ENCODE results near the gene BCL7A.
"Not testable (repeated sequence)": the region's sequence is repeated elsewhere in the genome, so short reads cannot be mapped to it uniquely, and the experiment has no call there.

Gene BCL7A

DNA sequence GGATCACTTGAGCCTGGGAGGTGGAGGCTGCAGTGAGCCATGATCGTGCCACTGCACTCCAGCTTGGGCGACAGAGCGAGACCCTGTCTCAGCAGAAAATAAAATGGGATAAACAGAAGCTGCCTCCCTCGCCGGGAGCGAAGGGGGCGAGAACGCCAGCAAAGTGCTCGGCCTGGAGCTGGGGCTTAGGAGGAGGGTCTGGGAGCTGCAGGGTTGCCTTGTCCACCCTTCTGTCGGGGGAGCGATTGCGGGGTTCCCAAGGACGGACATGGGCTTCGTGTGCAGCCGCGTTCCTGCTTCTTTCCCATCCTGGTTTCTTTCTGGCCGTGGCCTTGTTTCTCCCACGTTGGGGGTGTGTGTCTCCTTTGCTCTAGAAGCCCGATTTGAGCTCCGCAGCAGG, 29.0 kb downstream of the BCL7A start:
- TF ChIP-seq ZFX (IDR thresholded peaks at IDR 0.05; ENCODE audit: borderline replicate concordance), result no peak
- TF ChIP-seq, protein P1, sequence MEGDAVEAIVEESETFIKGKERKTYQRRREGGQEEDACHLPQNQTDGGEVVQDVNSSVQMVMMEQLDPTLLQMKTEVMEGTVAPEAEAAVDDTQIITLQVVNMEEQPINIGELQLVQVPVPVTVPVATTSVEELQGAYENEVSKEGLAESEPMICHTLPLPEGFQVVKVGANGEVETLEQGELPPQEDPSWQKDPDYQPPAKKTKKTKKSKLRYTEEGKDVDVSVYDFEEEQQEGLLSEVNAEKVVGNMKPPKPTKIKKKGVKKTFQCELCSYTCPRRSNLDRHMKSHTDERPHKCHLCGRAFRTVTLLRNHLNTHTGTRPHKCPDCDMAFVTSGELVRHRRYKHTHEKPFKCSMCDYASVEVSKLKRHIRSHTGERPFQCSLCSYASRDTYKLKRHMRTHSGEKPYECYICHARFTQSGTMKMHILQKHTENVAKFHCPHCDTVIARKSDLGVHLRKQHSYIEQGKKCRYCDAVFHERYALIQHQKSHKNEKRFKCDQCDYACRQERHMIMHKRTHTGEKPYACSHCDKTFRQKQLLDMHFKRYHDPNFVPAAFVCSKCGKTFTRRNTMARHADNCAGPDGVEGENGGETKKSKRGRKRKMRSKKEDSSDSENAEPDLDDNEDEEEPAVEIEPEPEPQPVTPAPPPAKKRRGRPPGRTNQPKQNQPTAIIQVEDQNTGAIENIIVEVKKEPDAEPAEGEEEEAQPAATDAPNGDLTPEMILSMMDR (IDR thresholded peaks at IDR 0.05), result no peak
- H3K27ac ChIP-seq, result no peak overlapping the region

DNA sequence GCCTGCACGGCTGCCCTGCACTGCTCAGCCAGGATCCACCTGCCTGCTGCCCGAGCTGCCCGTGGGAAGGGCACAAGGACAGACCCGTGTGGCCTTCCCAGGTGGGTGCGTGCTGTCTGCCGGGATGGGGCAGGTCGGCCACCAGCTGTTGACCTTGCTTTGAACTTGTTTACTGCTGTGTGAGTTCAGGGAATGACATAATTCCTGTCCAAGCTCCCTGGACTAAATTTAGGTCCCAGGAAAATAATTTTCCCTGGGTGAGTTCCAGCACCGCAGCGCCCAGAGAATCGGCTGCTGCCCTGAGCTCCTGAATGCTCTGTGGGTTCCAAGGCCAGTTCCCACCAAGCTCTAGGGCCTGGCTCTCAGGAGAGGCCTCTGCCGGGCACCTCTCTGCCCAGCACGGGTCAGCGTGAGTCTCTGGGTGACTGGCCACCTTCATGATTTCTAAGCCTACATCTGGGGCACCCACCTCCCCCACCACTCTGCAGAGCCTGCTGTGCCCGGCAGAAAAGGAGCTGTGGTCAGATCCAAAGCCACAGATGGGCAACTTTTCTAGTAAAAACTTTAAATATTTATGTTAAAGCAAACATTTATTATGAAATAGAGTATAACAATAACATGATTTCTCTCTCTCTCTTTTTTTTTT, 29.7 kb downstream of the BCL7A start:
- TF ChIP-seq, protein P1 (IDR thresholded peaks at IDR 0.05), result no peak
- no peak for TF ChIP-seq ZFX (IDR thresholded peaks at IDR 0.05; ENCODE audit: borderline replicate concordance)
- H3K27ac ChIP-seq, result no peak overlapping the region; the same call in 1 of the 2 replicates

DNA sequence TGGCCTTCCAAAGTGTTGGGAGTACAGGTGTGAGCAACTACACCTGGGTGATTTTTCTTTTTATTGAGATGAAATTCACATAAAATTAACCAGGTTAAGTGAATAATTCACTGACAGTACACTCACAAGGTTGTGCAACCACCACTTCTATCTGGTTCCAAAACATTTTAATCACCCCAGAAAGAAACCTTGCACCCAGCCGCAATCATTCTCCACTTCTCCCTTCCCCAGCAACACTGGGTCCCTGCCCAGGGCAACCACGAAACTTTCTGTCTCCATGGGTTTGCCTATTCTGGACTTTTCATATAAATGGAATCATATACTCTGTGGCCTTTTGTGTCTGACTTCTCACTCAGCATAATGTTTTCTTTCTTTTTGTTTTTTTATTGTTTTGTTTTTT, 30.6 kb downstream of the BCL7A start:
- H3K27ac ChIP-seq, result no peak overlapping the region
- TF ChIP-seq, protein P1 (IDR thresholded peaks at IDR 0.05), result no peak
- no peak for TF ChIP-seq ZFX (IDR thresholded peaks at IDR 0.05; ENCODE audit: borderline replicate concordance)

DNA sequence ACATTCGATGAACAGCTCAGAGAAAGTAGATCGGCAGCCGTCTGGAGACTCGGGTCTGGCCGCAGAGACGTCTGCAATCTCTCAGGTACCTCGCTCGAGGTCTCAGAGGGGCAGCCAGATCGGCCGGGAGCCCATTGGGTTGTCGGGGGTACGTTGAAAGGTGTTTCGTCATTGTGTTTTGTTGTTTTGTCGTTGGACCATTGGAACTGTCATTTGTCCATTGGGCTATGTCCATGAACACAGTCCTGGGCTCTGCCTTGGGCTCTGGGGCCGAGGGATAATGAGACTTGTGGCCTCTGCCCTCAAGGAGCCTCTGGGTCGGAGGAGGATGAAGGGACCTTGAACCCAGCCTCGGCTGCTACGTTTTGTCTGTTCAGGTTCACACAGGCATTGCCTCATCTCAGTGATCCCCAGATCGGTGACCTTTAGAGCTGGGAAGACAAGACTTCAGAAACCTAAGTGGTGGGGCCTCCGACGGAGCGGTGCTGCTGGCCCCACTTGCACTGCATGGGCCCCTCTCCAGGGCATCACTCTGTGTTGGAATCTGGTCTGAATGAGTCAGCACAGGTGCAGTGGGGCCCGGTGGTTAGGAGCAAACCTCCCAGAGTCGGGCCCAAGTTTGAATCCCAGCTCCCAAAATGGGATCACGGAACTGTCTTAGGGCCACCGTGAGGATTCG, 33.3 kb downstream of the BCL7A start:
- TF ChIP-seq ZFX (IDR thresholded peaks at IDR 0.05; ENCODE audit: borderline replicate concordance), result no peak
- TF ChIP-seq, protein P1 (IDR thresholded peaks at IDR 0.05), result no peak
- peak overlapping the region; percentile 34 for H3K27ac ChIP-seq

GRCh38 chr12:122056406-122056805, 34.7 kb downstream of the BCL7A start:
- not testable (repeated sequence) for H3K27ac ChIP-seq

- H3K27ac ChIP-seq, result no peak overlapping the region
- TF ChIP-seq, protein P1 (IDR thresholded peaks at IDR 0.05), result no peak
- TF ChIP-seq ZFX (IDR thresholded peaks at IDR 0.05; ENCODE audit: borderline replicate concordance), result no peak
Measured at GRCh38 chr12:122057007-122057735, 35.5 kb downstream of the BCL7A start.

- TF ChIP-seq, protein P1 (IDR thresholded peaks at IDR 0.05), result no peak
- no peak for TF ChIP-seq ZFX (IDR thresholded peaks at IDR 0.05; ENCODE audit: borderline replicate concordance)
Measured at GRCh38 chr12:122057769-122058168, 36.1 kb downstream of the BCL7A start.

More at GRCh38 chr12:122057769-122058168, 36.1 kb downstream of the BCL7A start:
- H3K27ac ChIP-seq, result no peak overlapping the region
